ENCODE data around the gene DDX5. TPM values are rescaled to one million over a fixed set of nuclear protein-coding genes. Genes with fewer than 3 reads are reported as not detected.
"Not testable (repeated sequence)": the region's sequence is repeated elsewhere in the genome, so short reads cannot be mapped to it uniquely, and the experiment has no call there.

DDX5 gene
- total RNA-seq, 1 experiment from 2014 or later = 217 TPM

GRCh38 chr17:64507413-64507782 lies 1.3 kb upstream of the DDX5 start:
- peak; percentile 81 for DNase-seq (ENCODE audit: low spot score)

DNA sequence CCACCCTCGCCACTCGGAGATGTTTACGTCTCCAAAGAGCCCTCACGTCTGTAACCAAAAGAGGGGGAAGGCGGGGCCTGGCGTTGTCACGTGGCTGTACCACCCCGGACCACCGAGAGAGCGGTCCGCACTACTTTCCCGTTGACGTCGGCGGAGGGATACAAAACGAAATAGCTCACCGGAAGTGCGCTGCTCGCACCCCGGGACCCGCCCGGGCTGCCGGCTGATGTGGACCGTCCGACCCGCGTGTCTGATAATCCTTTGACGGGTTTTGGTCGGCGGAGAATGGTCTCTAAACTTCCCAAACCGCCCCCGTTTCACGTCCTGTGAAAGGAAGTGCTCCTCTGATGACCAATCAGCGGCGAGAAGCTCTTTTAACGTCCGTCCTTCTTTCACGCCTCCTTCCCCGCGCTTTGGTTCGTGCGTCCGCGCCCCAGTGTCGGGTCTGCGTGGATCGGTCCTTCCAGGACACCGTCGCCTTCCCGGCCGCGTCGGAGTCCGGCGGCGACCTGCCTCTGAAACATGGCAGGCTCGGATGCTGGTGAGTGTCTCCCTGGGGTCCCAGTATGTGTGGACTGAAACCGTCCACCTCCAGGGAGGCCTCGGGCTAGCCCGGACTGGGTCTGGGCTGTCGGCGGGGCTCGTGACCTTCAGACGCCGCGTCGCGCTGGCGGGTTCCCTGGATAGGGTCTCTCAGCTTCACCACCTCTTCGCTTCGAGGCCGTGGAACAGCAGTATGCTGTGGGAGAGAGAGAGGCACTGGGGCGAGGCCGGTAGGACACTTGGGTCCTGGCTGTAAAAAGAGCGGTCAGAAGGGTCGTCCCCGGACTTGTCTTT lies 705 bp upstream of the DDX5 start, which contains the start of gene CEP95:
CEP95 (plus strand) TSS at position 402 of the 837 bp plus-strand sequence; CDS start at position 523, 121 bp downstream.
- DNase-seq (ENCODE audit: low spot score) = peak; percentile 97

GRCh38 chr17:64505340-64506200 lies 519 bp downstream of the DDX5 start:
- peak; percentile 80 for DNase-seq (ENCODE audit: low spot score)

- peak; percentile 27 for DNase-seq (ENCODE audit: low spot score)
These were observed 1.2 kb downstream of the DDX5 start for GRCh38 chr17:64504769-64505339.

GRCh38 chr17:64503821-64504768 lies 2.0 kb downstream of the DDX5 start:
- no peak for DNase-seq (ENCODE audit: low spot score)

DNA sequence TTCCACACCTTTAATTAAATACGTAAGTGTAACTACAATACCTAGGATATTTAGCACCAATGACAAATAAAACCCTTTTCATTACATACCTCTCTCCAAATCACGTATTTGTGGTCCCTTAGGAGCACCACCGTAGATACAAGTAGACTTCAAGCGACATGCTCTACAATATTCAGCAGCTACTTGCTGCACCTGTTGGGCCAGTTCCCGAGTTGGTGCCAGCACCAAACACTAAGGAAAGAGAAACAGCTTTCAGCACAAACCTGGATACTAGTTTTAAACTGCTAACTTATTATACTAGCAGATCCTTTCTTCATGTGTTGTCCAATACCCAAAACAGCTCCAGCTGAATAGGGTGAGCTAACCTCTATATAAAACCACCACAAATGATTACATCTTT lies 2.7 kb downstream of the DDX5 start:
- DNase-seq (ENCODE audit: low spot score) = no peak

DNA sequence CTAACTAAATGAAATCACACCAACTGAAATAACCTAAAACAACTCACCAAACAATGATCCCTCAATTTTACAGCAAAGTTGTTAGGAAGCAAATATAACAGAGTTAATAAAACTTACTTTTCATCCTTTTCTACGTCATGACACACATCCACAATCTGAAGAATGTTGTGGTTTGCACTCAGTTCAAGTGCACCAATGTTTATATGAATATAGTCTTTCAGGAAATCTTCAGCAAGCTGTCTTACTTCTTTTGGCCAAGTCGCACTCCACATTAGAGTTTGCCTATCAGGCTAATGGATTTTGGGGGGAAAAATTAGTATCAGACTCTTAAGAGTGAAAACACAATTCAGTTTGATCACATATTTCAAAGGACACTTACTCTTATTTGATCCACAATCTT lies 3.3 kb downstream of the DDX5 start:
- DNase-seq (ENCODE audit: low spot score) = no peak

DNA sequence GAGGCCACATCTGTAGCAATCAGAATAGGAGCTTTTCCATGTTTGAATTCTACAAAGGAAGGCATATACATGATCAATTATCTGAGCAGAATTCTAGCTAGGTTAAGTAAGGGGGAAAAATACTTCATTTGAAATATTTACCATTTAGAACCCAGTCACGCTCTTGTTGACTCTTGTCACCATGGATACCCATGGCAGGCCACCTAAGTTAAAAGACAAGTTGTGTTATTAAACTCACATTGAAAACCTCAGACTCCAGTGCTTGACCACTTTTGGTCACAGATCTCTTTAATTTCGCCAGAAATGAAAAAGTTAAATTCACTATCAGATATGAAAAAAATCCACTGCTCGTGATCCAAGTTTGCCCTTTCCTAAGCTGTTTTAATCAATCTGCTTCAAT lies 4.1 kb downstream of the DDX5 start:
- no peak for DNase-seq (ENCODE audit: low spot score)

DNA sequence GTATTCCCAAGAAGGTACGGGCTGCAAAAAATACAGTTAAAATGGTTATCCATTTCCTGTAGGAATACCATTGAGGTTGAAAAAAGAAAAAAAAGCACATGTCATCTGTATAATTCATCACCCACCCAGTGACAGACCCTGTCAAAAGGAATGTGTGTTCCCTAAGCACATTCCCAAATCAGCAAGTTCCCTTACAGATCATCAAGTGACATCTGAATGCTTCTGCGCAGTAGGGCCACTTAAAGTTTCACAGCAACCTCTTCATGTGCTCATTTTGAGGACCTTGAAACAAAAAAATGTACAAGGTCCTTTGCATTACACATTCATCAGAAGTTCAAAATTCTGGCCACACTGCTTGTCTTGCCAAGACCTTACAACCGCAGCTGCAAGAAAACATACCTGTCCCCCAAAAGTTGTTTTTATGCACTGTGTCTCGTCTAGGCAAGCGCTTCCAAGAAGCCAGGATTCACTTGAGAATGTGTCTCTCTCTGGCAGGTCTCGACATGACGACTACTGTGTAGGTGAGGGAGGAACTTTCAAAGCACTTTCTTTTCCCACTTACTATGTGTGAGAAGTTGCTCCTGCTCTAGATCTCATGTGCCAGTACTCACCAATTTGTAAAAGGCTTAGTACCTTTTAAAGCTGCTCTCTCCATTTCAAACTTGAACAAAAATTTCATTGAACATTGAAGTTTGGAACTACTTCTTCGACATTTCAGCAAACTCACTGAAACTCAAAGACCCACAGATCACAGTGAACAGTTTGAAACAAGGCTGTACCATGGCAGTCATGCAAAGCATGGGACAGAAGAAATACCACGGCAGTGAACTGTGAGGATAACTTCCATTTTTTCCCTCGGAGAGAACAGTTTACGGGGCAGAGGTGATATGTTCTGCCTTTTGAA lies 5.0 kb downstream of the DDX5 start:
- DNase-seq (ENCODE audit: low spot score) = no peak

- DNase-seq (ENCODE audit: low spot score) = no peak
These were observed 5.6 kb downstream of the DDX5 start for GRCh38 chr17:64500487-64500859.

GRCh38 chr17:64499805-64500486 lies 6.1 kb downstream of the DDX5 start:
- no peak for DNase-seq (ENCODE audit: low spot score)

DNA sequence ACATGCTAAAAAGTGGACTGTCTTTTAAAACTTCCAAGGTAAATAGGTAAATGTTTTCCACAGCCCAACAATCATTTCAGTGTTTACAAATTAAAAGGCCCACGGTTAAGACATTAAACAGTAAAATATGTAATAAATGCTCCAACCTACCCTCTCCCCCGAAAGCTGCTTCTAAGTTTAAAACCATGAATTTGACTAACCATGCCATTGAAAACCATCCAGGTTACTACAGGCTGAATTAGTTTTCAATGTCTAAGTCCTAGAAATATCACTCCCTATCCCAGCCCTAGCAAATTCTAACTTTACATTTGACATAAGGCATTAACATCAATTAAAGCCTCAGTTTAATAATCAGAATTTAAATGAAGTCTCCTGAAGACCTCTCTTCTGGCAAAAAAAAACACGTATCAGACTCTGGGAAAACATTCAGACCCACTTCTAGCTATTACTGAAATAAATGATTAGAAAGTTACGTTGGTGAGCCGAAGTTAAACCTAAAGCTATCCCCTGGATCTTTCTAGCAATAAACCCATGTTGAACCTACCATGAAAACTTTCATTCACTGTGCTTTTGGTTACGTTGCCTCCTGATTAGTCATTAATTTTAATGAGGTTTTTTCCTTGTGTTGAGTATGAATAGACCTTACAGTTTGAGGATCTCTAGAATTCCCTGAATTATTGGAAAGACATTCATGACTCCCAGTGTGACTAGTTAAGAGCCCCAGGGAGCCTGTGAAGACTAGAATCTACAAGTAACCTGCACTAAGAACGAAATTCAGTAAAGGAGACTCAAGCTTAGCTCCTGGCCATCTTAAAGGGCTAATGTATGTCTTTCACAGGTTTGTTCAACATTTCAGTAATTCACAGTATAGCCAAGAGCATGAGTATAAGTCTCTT lies 7.5 kb downstream of the DDX5 start:
- no peak for DNase-seq (ENCODE audit: low spot score)

DNA sequence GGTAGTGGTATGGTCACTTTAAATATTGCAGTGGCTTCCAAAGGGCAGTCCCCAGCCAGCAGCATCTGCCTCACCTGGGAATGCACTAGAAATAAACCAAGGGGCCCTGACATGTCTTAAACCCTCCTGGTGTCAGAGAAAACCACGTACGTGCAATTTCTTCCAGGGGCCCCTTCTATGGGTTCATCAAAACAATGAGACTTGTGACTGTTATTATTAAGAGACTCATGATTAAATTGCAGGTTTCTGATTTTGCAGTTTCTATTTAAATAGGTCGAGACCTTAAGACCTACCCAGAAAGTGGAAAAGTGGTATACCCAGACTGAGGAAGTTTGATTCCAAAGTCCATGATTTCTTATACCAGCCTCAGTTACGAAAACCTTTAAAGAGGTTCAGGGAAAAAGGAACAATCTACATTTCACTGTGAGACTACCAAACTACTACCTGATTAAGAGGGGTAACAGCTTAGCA lies 8.5 kb downstream of the DDX5 start:
- DNase-seq (ENCODE audit: low spot score) = no peak

GRCh38 chr17:64496786-64497564 lies 9.1 kb downstream of the DDX5 start, which contains the start of gene POLG2:
Gene POLG2, minus strand, starts transcription at chr17:64497054. Its CDS starts 86 bp downstream, at chr17:64496968.
- DNase-seq (ENCODE audit: low spot score) = peak; percentile 95

GRCh38 chr17:64496348-64496785 lies 9.7 kb downstream of the DDX5 start:
- no peak for DNase-seq (ENCODE audit: low spot score)

DNA sequence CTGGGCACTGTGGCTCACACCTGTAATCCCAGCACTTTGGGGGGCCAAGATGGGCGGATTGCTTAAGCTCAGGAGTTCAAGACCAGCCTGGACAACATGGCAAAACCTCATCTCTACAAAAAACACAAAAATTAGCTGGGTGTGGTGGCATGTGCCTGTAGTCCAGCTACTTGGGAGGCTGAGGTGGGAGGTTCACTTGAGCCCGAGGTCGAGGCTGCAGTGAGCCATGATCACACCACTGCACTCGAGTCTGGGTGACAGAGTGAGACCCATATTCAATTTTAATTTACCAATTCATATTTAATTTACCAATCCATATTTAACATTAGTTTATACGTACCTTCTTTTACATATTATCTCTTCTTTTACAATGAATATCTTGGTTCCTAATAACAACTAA lies 10.8 kb downstream of the DDX5 start:
- not testable (repeated sequence) for DNase-seq (ENCODE audit: low spot score)

GRCh38 chr17:64494121-64494520 lies 12.0 kb downstream of the DDX5 start:
- no peak for DNase-seq (ENCODE audit: low spot score)
